GM21423 (cell line): Measurements from ENCODE around the gene CDKAL1.
"Not testable (repeated sequence)": the region's sequence is repeated elsewhere in the genome, so short reads cannot be mapped to it uniquely, and the experiment has no call there.

ENCODE experiments used
- ATAC-seq: cut with Tn5 transposase; IDR thresholded peaks from one replicate; pipeline ENCODE4 v1.9.1; 2021; ENCODE audit warnings: mild to moderate bottlenecking, moderate library complexity; ENCODE audit not compliant: unreplicated experiment

CDKAL1 gene

GRCh38 chr6:20909621-20910020 is 375.4 kb downstream of the CDKAL1 start:
- no peak for ATAC-seq

DNA sequence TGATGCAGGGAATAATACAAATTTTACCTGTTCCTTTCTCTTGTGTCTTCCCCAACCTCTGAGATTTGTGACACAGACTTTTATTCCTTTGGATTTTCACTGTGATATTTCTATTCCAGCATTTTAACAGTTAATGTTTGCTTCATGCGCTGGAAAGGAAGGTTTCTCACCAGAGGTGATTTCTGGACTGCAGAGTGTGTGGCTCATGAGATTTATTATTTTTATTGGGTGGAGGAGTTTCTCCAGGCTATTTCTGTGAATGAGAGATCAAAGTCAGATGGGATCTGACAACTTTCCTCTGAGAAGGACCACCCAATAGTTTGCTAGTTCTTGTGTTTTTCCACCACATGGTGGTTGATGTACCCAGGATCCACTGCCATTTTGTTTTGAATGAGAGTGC is 377.5 kb downstream of the CDKAL1 start:
- ATAC-seq, result no peak

DNA sequence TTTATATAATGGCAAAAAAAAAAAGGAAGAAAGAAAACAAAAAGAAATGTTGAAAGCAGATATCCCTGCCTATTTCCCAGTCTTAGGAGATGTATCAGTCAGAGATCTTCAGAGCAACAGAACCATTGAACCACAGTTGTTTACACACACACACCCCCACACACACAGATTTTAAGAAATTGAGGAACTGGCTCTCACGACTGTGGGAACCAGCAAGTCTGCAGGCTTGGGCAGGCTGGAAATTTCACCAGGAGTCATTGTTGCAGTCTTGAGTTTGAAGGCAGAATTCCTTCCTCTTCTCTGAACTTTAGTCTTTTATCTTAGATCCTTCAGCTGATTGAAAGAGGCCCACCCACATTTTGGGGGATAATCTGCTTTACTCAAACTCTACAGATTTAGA is 380.9 kb downstream of the CDKAL1 start:
- ATAC-seq, result no peak

- ATAC-seq, result no peak
Observed at GRCh38 chr6:20915626-20916025, 381.4 kb downstream of the CDKAL1 start.

- no peak for ATAC-seq
Observed at GRCh38 chr6:20916086-20916485, 381.8 kb downstream of the CDKAL1 start.

DNA sequence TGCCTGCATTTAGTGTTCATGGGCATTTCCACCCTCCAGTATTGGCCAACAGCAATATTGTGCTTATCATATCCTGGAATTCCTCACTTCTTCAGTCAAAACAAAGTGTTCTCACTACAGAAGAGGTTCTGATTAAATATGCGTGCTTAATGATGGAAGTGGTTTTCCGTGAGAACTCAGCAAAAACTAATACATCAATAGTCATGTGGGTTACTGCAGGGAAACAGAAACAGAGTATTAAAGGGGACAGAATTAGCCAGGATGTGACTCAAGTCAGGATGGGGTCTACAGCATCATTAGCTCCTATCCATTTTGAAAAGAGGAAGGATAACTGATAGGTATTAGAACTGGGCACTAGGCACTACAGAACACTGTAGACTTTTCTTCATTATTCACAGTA is 384.6 kb downstream of the CDKAL1 start:
- ATAC-seq, result no peak

- ATAC-seq, result peak; percentile 71
Observed at GRCh38 chr6:20919677-20920385, 385.6 kb downstream of the CDKAL1 start.

- ATAC-seq, result no peak
Observed at GRCh38 chr6:20921578-20921977, 387.3 kb downstream of the CDKAL1 start.

DNA sequence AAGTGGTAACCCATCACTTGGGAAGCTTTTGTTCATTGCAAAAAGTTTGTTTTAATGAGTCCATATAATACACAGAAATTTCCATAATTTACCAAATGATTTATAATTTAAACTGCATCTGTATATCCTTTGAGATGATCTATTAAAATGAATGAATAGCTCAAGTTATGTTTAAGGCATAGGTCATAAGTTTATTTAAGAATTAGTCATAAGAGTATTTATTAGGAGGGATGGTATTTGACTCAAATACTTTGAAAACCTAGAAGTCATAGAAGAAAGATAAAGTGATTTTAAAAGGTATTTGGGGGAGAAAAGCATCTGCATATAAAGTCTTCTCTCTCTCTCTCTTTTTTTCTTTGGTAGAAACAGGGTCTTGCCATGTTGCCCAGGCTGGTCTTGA is 388.5 kb downstream of the CDKAL1 start:
- no peak for ATAC-seq

DNA sequence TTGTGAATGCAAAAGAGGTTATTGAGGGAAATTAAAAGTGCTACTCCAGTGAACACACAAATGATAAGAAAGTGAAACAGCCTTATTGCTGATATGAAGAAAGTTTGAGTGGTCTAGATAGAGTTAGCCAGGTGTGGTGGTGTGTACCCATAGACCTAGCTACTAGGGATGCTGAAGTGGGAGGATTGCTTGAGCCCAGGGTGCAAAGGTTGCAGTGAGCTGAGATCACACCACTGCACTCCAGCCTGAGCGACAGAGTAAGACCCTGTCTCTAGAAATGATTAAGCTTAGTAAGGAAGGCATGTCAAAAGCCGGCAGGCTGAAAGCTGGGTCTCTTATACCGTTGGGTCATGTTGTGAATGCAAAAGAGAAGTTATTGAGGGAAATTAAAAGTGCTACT is 389.8 kb downstream of the CDKAL1 start:
- ATAC-seq, result not testable (repeated sequence)

- no peak for ATAC-seq
Observed at GRCh38 chr6:20924911-20925543, 390.8 kb downstream of the CDKAL1 start.

- ATAC-seq, result no peak
Observed at GRCh38 chr6:20927130-20927860, 393.0 kb downstream of the CDKAL1 start.

DNA sequence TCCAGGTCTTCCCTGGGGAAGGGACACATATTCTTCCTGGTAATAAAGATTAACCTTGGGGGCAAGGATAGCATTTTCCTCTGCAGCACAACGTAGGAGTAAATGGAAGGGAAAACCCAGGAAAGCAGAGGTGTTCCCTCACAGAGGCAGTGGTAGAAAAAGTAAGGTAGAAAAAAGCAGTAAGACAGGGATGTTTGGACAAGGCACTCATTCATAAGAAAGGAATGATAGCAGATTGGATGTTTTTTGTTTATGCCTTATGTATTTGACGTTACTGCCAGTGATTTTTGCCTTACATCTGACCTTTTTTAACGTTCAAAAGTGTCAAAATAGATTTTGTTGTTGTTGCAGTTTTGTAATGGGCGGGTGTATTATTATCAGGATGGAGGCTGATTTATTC is 395.0 kb downstream of the CDKAL1 start:
- no peak for ATAC-seq

DNA sequence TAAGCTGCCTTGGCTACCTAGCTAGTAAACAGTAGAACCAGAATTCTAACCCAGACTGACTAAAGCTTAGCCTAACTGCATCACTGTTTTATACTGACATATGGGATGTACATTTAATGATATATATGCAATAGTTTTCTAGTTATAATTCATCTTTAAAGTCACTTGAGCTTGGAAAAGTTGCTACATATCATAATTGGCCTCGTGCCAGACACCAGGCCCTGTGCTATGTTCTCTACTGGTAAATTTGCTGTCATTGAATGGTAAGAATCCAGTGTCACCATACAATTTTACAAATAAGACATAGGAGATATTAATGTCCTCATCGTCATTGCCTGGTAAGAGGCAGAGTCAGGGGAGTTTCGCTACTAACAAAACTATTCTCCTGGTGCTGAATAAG is 396.8 kb downstream of the CDKAL1 start:
- ATAC-seq, result no peak

GRCh38 chr6:20931772-20932171 is 397.5 kb downstream of the CDKAL1 start:
- no peak for ATAC-seq

DNA sequence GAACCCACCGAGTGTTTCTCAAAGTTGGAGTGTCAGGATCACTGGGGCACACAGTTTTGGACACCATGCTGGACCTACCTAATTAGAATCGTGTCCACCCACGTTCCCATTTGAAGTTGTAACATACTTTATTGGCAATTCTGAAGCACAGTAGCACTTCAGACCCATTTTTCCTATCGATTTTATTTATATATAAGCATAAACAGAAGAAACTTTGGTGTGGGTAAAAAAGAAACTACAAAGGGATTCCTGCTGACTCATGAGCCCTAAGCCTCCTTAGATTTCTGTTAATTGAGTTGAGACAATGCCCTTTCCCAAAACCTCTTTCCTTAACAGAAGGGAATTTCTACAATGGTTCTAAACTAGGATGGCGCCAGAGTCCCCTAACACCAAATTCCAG is 398.0 kb downstream of the CDKAL1 start:
- ATAC-seq, result no peak

- ATAC-seq, result no peak
Observed at GRCh38 chr6:20933057-20933788, 399.0 kb downstream of the CDKAL1 start.

GRCh38 chr6:20936949-20937348 is 402.7 kb downstream of the CDKAL1 start:
- no peak for ATAC-seq

GRCh38 chr6:20939161-20939775 is 405.0 kb downstream of the CDKAL1 start:
- no peak for ATAC-seq

DNA sequence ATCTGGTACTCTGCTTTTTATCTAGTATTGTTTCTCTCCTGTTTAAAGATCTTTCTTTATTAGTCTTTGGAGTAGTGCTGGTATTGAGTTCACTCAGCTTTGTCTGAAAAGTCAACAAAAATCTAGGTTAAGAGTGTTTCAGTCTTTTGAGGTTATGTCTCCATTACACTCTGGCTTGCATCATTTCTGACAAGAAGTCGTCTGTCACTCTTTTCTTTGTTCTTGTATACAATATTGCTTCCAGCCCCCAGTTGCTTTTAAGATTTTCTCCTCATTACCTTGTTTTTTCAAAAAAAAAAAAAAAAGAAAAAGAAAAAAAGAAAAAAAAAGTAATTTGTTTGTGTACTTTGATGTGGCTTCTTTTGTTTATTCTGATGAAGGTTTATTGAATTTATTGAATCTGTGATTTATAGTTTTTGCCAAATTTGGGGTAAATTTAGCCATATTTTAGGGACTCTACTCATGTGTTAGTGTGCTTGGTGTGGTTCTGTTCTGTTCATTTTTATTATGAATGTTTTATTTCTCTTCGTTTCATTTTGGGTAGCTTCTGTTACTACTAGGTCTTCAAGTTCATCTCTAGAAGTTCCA is 408.9 kb downstream of the CDKAL1 start:
- no peak for ATAC-seq

GRCh38 chr6:20943922-20944321 is 409.7 kb downstream of the CDKAL1 start:
- ATAC-seq, result no peak
